ENCODE measurements around the gene PPP1R15A. TPM values are rescaled to one million over a fixed set of nuclear protein-coding genes. Genes with fewer than 3 reads are reported as not detected.

PPP1R15A gene
- total and polyA plus RNA-seq, 2 experiments from 2014 or later, result 63.8 to 78.9 TPM

GRCh38 chr19:48858984-48859710 lies 13.1 kb upstream of the PPP1R15A start:
- DNase-seq, result peak; percentile 10
- Histone ChIP-seq H4K20me1 (ENCODE audit: insufficient read depth) (no peaks in the 10 kb centered on the region), H3K79me2 (ENCODE audit: insufficient read depth) (no peaks in the 10 kb centered on the region), H3K27me3 (replicated peaks; ENCODE audit: insufficient read depth) (no peaks in the 10 kb centered on the region), H3K36me3 (ENCODE audit: low read depth) (no peaks in the 10 kb centered on the region), H2AFZ (no peak overlapping the region), H3K4me2 (ENCODE audit: unreplicated experiment) (no peak overlapping the region), H3K27ac (no peak overlapping the region), H3K9ac (no peak overlapping the region), H3K9me3 (ENCODE audit: low read depth) (no peaks in the 10 kb centered on the region), H3K4me3 (no peak overlapping the region), H3F3A (ENCODE audit: insufficient read depth) (no peaks in the 10 kb centered on the region), H3K9me2 (ENCODE audit: insufficient read depth) (no peaks in the 10 kb centered on the region), H3K4me1 (ENCODE audit: insufficient read depth) (no peaks in the 10 kb centered on the region)
- 72 to 74% methylated on average over 20 to 34 of the region's 34 CpGs for WGBS, 2 experiments (ENCODE audit: low coverage in 1 of 2, low lambda C conversion rate in 2 of 2, missing lambda C conversion rate in 2 of 2)
- in situ Hi-C loops (cut with MboI), result no loop called here
- TF ChIP-seq EZH2phosphoT487 (IDR thresholded peaks at IDR 0.05; ENCODE audit: insufficient read depth, low read depth) (no peak), EZH2 (IDR thresholded peaks at IDR 0.05; ENCODE audit: insufficient read depth, poor library complexity, severe bottlenecking) (no peak)

- H3K4me1 ChIP-seq (ENCODE audit: insufficient read depth), result no peaks in the 10 kb centered on the region
- in situ Hi-C loops (cut with MboI), result no loop called here
- 90 to 94% methylated on average over 29 to 30 of the region's 30 CpGs for WGBS, 2 experiments (ENCODE audit: low coverage in 1 of 2, low lambda C conversion rate in 2 of 2, missing lambda C conversion rate in 2 of 2)
- H3K9ac ChIP-seq, result no peak overlapping the region
- H3K79me2 ChIP-seq (ENCODE audit: insufficient read depth), result no peaks in the 10 kb centered on the region
- H3F3A ChIP-seq (ENCODE audit: insufficient read depth), result no peaks in the 10 kb centered on the region
- no peak overlapping the region for H3K27ac ChIP-seq
- H3K36me3 ChIP-seq (ENCODE audit: low read depth), result no peaks in the 10 kb centered on the region
- H3K27me3 ChIP-seq (replicated peaks; ENCODE audit: insufficient read depth), result no peaks in the 10 kb centered on the region
- no peak overlapping the region for H2AFZ ChIP-seq
- H3K4me3 ChIP-seq, result no peak overlapping the region
- H3K9me2 ChIP-seq (ENCODE audit: insufficient read depth), result no peaks in the 10 kb centered on the region
- H3K4me2 ChIP-seq (ENCODE audit: unreplicated experiment), result no peak overlapping the region
- no peak for TF ChIP-seq EZH2 (IDR thresholded peaks at IDR 0.05; ENCODE audit: insufficient read depth, poor library complexity, severe bottlenecking)
- TF ChIP-seq EZH2phosphoT487 (IDR thresholded peaks at IDR 0.05; ENCODE audit: insufficient read depth, low read depth), result no peak
- no peaks in the 10 kb centered on the region for H4K20me1 ChIP-seq (ENCODE audit: insufficient read depth)
- H3K9me3 ChIP-seq (ENCODE audit: low read depth), result no peaks in the 10 kb centered on the region
- no peak for DNase-seq
These were observed 12.3 kb upstream of the PPP1R15A start for GRCh38 chr19:48859711-48860572.

- no peaks in the 10 kb centered on the region for H3K4me1 ChIP-seq (ENCODE audit: insufficient read depth)
- H3K9ac ChIP-seq, result no peak overlapping the region
- TF ChIP-seq EZH2 (IDR thresholded peaks at IDR 0.05; ENCODE audit: insufficient read depth, poor library complexity, severe bottlenecking) (no peak), EZH2phosphoT487 (IDR thresholded peaks at IDR 0.05; ENCODE audit: insufficient read depth, low read depth) (no peak)
- no peaks in the 10 kb centered on the region for H3F3A ChIP-seq (ENCODE audit: insufficient read depth)
- H3K4me3 ChIP-seq, result no peak overlapping the region
- no peak overlapping the region for H3K27ac ChIP-seq
- H3K79me2 ChIP-seq (ENCODE audit: insufficient read depth), result peaks cover 11% of the 10 kb centered on the region
- H3K9me3 ChIP-seq (ENCODE audit: low read depth), result no peaks in the 10 kb centered on the region
- H3K4me2 ChIP-seq (ENCODE audit: unreplicated experiment), result no peak overlapping the region
- no peaks in the 10 kb centered on the region for H4K20me1 ChIP-seq (ENCODE audit: insufficient read depth)
- no peaks in the 10 kb centered on the region for H3K9me2 ChIP-seq (ENCODE audit: insufficient read depth)
- no peak for DNase-seq
- no peaks in the 10 kb centered on the region for H3K36me3 ChIP-seq (ENCODE audit: low read depth)
- no peaks in the 10 kb centered on the region for H3K27me3 ChIP-seq (replicated peaks; ENCODE audit: insufficient read depth)
- no peak overlapping the region for H2AFZ ChIP-seq
- WGBS, 2 experiments (ENCODE audit: low coverage in 1 of 2, low lambda C conversion rate in 2 of 2, missing lambda C conversion rate in 2 of 2), result 88 to 96% methylated on average over 15 to 18 of the region's 18 CpGs
- in situ Hi-C loops (cut with MboI), result no loop called here
These were observed 10.9 kb upstream of the PPP1R15A start for GRCh38 chr19:48861313-48861712.

DNA sequence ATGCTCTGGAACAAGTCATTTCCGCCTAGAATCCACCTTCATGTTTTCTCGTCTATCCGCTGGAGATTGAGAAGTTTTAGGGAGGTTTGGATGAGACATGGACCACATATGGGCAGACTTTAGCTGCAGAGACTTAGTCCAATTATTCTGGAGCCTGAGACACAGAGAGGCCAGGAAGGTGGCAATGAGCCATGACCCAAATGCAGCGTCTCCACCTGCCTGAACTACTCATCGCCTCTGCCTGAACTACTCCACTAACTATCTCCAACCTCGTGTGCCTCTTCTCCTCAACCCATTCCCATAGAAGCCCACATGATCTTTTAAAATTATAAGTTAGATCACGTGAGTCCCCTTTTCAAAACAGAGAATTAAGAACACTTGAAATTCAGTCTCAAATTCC lies 9.4 kb upstream of the PPP1R15A start:
- H2AFZ ChIP-seq, result no peak overlapping the region
- H3K4me1 ChIP-seq (ENCODE audit: insufficient read depth), result peaks cover 14% of the 10 kb centered on the region
- no peaks in the 10 kb centered on the region for H4K20me1 ChIP-seq (ENCODE audit: insufficient read depth)
- in situ Hi-C loops (cut with MboI), result no loop called here
- H3K4me2 ChIP-seq (ENCODE audit: unreplicated experiment), result no peak overlapping the region
- DNase-seq, result no peak
- H3K36me3 ChIP-seq (ENCODE audit: low read depth), result no peaks in the 10 kb centered on the region
- no peak overlapping the region for H3K27ac ChIP-seq
- H3K27me3 ChIP-seq (replicated peaks; ENCODE audit: insufficient read depth), result no peaks in the 10 kb centered on the region
- no peaks in the 10 kb centered on the region for H3K9me3 ChIP-seq (ENCODE audit: low read depth)
- H3K79me2 ChIP-seq (ENCODE audit: insufficient read depth), result peaks cover 24% of the 10 kb centered on the region
- no peaks in the 10 kb centered on the region for H3K9me2 ChIP-seq (ENCODE audit: insufficient read depth)
- no peak overlapping the region for H3K4me3 ChIP-seq
- H3K9ac ChIP-seq, result no peak overlapping the region
- no peaks in the 10 kb centered on the region for H3F3A ChIP-seq (ENCODE audit: insufficient read depth)
- no peak for TF ChIP-seq EZH2 (IDR thresholded peaks at IDR 0.05; ENCODE audit: insufficient read depth, poor library complexity, severe bottlenecking)
- no peak for TF ChIP-seq EZH2phosphoT487 (IDR thresholded peaks at IDR 0.05; ENCODE audit: insufficient read depth, low read depth)
- WGBS, 2 experiments (ENCODE audit: low coverage in 1 of 2, low lambda C conversion rate in 2 of 2, missing lambda C conversion rate in 2 of 2), result 89% methylated on average over 7 of the region's 7 CpGs

Measured in GM23248 (cell line).